SK-N-SH treated with all-trans-retinoic acid at 6 μM for 48 hours (cell line): ENCODE data around the gene STUM.

ENCODE experiments used
- ARNTL ChIP-seq: fragments of 450-650 bp; formaldehyde crosslinking; IDR thresholded peaks from 2 replicates; pipeline ENCODE4 v1.5.0; 2020; ENCODE audit warnings: low read depth, mild to moderate bottlenecking, moderate library complexity, borderline replicate concordance
- ZFP3 ChIP-seq: fragments of 250-450 bp; sonication (Bioruptor Pico); IDR thresholded peaks from 2 replicates; pipeline ENCODE4 v1.5.0; 2020; ENCODE audit warnings: mild to moderate bottlenecking, moderate library complexity
- ZFP30 ChIP-seq: fragments of 450-650 bp; formaldehyde crosslinking; IDR thresholded peaks from 2 replicates; pipeline ENCODE4 v1.5.0; 2022; ENCODE audit warnings: mild to moderate bottlenecking, moderate library complexity

DNA sequence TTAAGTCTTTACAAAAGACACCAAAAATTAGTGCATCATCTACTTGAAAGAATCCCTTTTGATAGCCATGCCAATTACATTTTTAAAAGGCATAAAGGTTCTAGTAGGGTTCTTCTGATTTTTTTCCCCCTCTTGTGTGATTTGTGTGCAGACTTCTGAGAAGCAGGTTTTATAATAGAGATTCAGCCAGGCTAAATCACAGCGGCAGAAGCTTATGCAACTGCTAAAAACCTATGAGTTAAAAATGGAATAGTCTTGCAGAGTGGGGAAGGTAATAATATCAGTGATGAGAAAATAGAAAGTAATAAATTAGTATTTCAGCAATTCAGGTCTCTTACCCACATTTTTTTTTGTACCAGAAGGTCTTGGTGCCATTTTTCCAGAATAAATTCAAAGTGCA, 17.7 kb downstream of the STUM start:
- TF ChIP-seq ZFP30 (no peak), ARNTL (no peak), ZFP3 (no peak)
